Cardiac fibroblast (primary cell): ENCODE data around the gene LAMC1.

Experiments
- DNase-seq, 2 donors: peaks; one replicate each; pipeline versions ENCODE4 v3.0.0 to v3.0.0-alpha.2; 2010; ENCODE audit warnings: low read depth in 2 of 2
- H3K4me3 ChIP-seq, 2 donors: replicated peaks in 1 of 2; 1 replicate in 1 of 2; 2 replicates in 1 of 2; pipeline ENCODE4 v1.5.1; 2011; ENCODE audit warnings: low read depth in 2 of 2, low read length in 2 of 2, mild to moderate bottlenecking in 2 of 2, moderate library complexity in 1 of 2
- TF ChIP-seq, protein P1 (sequence below): IDR thresholded peaks from one replicate; pipeline ENCODE4 v1.5.1; 2011; ENCODE audit warnings: low read depth, mild to moderate bottlenecking, low read length, inconsistent platforms

LAMC1 gene

DNA sequence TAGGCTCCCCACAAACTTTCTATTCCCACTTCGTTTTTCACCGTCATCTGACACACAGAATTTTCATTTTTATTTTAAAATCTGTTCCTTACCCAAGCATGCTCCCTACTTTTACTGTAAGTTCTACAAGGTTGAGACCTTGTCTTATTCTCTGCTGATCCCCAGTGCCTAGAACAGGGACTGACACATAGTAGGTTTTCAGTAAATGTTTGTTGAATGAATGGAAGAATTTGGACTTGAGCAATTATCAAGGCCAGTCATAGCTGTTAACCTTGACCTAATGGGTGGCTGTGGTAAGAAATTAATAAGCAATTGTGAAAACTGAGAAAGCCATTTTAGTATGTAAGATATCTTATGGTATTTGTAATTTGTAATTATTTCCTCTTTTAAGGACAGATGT is 71.1 kb downstream of the LAMC1 start:
- H3K4me3 ChIP-seq: no peak overlapping the region
- DNase-seq: no peak
- TF ChIP-seq, protein P1, sequence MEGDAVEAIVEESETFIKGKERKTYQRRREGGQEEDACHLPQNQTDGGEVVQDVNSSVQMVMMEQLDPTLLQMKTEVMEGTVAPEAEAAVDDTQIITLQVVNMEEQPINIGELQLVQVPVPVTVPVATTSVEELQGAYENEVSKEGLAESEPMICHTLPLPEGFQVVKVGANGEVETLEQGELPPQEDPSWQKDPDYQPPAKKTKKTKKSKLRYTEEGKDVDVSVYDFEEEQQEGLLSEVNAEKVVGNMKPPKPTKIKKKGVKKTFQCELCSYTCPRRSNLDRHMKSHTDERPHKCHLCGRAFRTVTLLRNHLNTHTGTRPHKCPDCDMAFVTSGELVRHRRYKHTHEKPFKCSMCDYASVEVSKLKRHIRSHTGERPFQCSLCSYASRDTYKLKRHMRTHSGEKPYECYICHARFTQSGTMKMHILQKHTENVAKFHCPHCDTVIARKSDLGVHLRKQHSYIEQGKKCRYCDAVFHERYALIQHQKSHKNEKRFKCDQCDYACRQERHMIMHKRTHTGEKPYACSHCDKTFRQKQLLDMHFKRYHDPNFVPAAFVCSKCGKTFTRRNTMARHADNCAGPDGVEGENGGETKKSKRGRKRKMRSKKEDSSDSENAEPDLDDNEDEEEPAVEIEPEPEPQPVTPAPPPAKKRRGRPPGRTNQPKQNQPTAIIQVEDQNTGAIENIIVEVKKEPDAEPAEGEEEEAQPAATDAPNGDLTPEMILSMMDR: no peak

DNA sequence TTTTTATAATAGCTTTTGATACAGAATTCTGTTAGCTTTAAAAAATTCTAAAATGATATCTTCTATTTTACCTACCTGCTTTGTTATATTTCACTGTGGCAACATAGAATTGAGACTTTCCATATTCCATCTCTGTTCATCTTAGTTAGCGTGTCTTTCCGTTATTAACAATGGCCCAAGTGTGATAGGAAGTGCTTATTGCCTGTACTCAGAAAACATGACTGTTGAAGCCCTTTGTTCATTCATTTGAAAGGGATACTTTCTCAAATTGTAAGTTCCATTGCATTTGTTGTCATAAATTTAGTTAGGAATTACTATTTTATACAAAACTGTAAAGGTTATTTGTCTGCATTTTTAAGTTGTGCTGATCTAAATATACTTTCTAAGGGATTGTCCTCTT is 73.1 kb downstream of the LAMC1 start:
- no peak for DNase-seq
- TF ChIP-seq, protein P1: no peak
- no peak overlapping the region for H3K4me3 ChIP-seq

DNA sequence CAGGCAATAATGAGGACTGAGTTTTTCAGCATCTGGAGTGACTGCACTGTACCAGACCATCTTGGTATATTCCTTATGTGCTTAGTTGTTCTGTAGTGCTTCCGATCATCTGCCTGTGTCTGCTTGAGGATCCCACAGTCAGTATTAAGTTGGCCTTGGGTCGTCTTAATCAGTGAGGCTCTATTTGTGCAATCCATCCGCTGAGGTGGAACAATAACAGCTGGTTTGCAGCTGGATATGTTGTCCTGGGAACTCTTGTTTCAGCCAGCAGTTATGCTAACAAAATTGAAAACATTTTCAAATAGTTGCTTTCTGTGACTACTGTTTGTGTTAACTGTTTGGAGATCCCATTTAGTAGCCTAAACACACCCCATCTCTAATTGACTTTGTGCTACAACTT is 73.7 kb downstream of the LAMC1 start:
- TF ChIP-seq, protein P1: no peak
- no peak overlapping the region for H3K4me3 ChIP-seq
- DNase-seq: peak; percentile 80 to 93

DNA sequence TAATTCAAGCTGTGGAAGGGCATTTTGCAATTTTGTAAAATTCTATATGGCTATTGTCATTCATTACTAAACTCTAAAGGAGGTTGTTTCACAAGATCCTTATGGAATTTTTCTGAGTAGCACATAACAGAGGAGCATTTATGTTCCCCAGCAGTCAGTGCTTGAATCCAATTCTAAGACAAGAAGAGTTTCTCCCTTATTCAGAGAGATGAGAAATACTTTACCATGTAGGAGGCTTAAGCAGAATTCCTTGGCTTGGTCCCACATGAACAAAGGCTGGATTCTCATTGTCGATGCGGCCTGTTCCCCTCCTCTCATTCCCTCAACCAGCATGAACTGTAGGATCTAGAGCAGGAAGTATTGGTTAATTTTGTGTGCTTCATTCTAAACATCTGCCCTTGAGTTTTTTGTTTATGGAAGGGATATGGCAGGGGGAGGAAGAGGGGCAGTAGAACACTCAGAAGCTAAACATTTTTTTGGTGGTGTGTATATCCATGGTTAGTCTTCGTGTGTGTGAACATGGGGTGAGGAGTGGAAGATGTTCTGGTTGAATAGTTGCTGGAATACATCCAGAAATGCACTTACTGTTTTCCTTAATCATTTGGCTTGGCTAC is 74.3 kb downstream of the LAMC1 start:
- TF ChIP-seq, protein P1: no peak
- DNase-seq: peak; percentile 75 to 84

DNA sequence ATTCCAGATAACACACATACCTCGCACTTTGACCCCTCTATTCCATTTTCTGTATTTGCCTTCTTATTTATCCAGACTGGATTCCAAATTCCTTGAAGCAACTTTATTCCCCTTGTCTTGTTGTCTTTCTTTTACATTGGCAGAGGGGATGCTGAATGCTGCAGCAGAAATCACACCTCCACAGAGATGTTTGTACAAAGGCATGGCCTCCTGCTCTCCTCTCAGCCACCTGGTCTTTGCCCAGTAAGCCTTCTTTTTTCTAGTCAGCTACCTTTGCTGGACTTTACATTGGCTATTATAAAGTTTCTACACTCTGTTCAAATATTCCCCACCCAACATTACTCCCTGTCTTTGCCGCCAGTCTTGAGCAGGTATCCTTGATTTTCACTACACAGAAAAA is 75.1 kb downstream of the LAMC1 start:
- no peak for DNase-seq
- H3K4me3 ChIP-seq: no peak overlapping the region
- TF ChIP-seq, protein P1: no peak

More for the DNA sequence above, 74.3 kb downstream of the LAMC1 start:
- H3K4me3 ChIP-seq: no peak overlapping the region

DNA sequence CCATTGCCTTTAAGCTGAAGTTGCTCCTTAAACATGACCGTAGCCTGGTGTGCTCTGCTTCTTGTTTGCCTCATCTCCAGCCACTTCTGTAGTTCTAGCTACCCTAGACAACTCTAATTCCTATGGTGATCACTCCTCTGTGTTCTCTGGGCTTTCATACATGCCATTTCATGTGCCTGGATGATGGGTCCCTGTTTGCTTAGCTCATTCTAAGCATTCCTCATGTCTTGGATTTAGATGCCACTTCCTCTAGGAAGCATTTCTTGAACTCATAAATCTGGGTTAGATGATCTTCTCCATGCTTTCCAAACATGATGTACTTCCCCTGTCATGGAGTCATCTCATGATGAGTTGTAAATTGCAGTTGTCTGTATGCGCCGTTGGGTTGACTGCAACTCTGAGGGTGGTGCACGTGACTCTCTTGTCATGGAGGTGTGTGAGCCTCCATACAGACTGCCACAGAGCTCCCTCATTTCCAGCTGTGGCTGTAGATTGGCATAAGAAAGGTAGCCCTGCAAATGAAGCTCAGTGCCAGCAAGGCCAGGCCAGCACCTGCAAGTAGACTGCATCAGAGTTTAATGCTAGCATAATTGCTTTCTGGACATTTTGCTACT is 77.2 kb downstream of the LAMC1 start:
- no peak for DNase-seq
- TF ChIP-seq, protein P1: no peak
- no peak overlapping the region for H3K4me3 ChIP-seq
